IMR-90 (cell line): ENCODE data around the gene COL2A1. TPM values are rescaled to one million over a fixed set of nuclear protein-coding genes. Genes with fewer than 3 reads are reported as not detected.

ENCODE experiments used
- ATAC-seq: fragments of 200-7000 bp; cut with Tn5 transposase; 2 replicates; pipeline ENCODE4 v1.9.1; 2020; ENCODE audit warnings: low read depth, mild to moderate bottlenecking, moderate library complexity
- BruUV-seq: library from RNA; stranded (reverse); fragments of 400-500 nt; replicated peaks from 2 replicates; lab custom pipeline; 2021; lab: Mats Ljungman, UMichigan
- CTCF ChIA-PET: fragments of 300-600 bp; formaldehyde crosslinking; extraction: SDS; loops from one replicate; lab custom pipeline; 2021; ENCODE audit warnings: antibody characterized with exemption; lab: Yijun Ruan, JAX
- POLR2A ChIA-PET: fragments of 300-600 bp; sonication (Branson Sonifier 250); formaldehyde crosslinking; loops from one replicate; lab custom pipeline; 2022; ENCODE audit warnings: antibody characterized with exemption; ENCODE audit not compliant: unreplicated experiment; lab: Charles Lee
- DNase-seq: peaks from one replicate; pipeline ENCODE4 v3.0.0; 2013
- H2AFZ ChIP-seq: replicated peaks from 2 replicates; pipeline ENCODE3; 2013; ENCODE audit warnings: low read length, mild to moderate bottlenecking; ENCODE audit not compliant: poor library complexity
- H2AK5ac ChIP-seq: 2 replicates; pipeline ENCODE4 v1.6.1; 2013; ENCODE audit warnings: low read depth, low read length, inconsistent platforms
- H2AK9ac ChIP-seq: replicated peaks from 2 replicates; pipeline ENCODE3; 2013; ENCODE audit warnings: mild to moderate bottlenecking, low read depth, low read length, moderate library complexity; ENCODE audit not compliant: poor library complexity
- H2BK120ac ChIP-seq: 2 replicates; pipeline ENCODE4 v1.6.1; 2013; ENCODE audit warnings: low read depth, low read length, inconsistent platforms
- H2BK15ac ChIP-seq: 3 replicates; pipeline ENCODE4 v1.6.1; 2013; ENCODE audit warnings: low read depth, low read length, inconsistent platforms
- H2BK20ac ChIP-seq: 2 replicates; pipeline ENCODE4 v1.6.1; 2013; ENCODE audit warnings: low read depth, mild to moderate bottlenecking, inconsistent platforms, low read length, moderate library complexity
- H2BK5ac ChIP-seq: 2 replicates; pipeline ENCODE4 v1.6.1; 2013; ENCODE audit warnings: mild to moderate bottlenecking, low read depth, low read length, inconsistent platforms; ENCODE audit not compliant: poor library complexity, severe bottlenecking
- H3K14ac ChIP-seq: replicated peaks from 2 replicates; pipeline ENCODE4 v1.6.1; 2013; ENCODE audit warnings: low read depth, low read length, inconsistent platforms
- H3K18ac ChIP-seq: 2 replicates; pipeline ENCODE4 v1.6.1; 2013; ENCODE audit warnings: low read depth, low read length, control low read depth
- H3K23ac ChIP-seq: 2 replicates; pipeline ENCODE4 v1.6.1; 2013; ENCODE audit warnings: low read depth, low read length, inconsistent platforms
- H3K27ac ChIP-seq: 2 replicates; pipeline ENCODE4 v1.5.1; 2013; ENCODE audit warnings: mild to moderate bottlenecking, control low read depth, low read length; ENCODE audit not compliant: insufficient read depth
- H3K27me3 ChIP-seq: 2 replicates; pipeline ENCODE4 v1.6.1; 2013; ENCODE audit warnings: low read length; ENCODE audit not compliant: control insufficient read depth, insufficient read depth
- H3K36me3 ChIP-seq: 2 replicates; pipeline ENCODE4 v1.6.1; 2013; ENCODE audit warnings: low read length, mixed read lengths; ENCODE audit not compliant: control insufficient read depth, insufficient read depth
- H3K4ac ChIP-seq: 2 replicates; pipeline ENCODE4 v1.6.1; 2013; ENCODE audit warnings: low read depth, low read length, inconsistent platforms
- H3K4me1 ChIP-seq: 2 replicates; pipeline ENCODE4 v1.6.1; 2013; ENCODE audit warnings: low read length, mixed read lengths; ENCODE audit not compliant: control insufficient read depth, insufficient read depth
- H3K4me2 ChIP-seq: 2 replicates; pipeline ENCODE4 v1.6.1; 2013; ENCODE audit warnings: low read depth, mild to moderate bottlenecking, control low read depth, low read length, moderate library complexity
- H3K4me3 ChIP-seq: 2 replicates; pipeline ENCODE4 v1.5.1; 2013; ENCODE audit warnings: low read depth, mild to moderate bottlenecking, control low read depth, low read length, moderate library complexity; ENCODE audit not compliant: insufficient read depth
- H3K56ac ChIP-seq: 2 replicates; pipeline ENCODE4 v1.6.1; 2013; ENCODE audit warnings: low read length, inconsistent platforms; ENCODE audit not compliant: insufficient read depth; ENCODE audit errors: extremely low read depth
- H3K79me1 ChIP-seq, 2 experiments: 2 replicates each; pipeline ENCODE4 v1.6.1; 2013; ENCODE audit warnings: low read length in 2 of 2, inconsistent platforms in 1 of 2, low read depth in 1 of 2
- H3K9ac ChIP-seq: 2 replicates; pipeline ENCODE4 v1.6.1; 2013; ENCODE audit warnings: low read depth, low read length, control low read depth
- H3K9me1 ChIP-seq: 2 replicates; pipeline ENCODE4 v1.6.1; 2013; ENCODE audit warnings: low read length, inconsistent platforms; ENCODE audit not compliant: insufficient read depth
- H3K9me3 ChIP-seq: 2 replicates; pipeline ENCODE4 v1.6.1; 2013; ENCODE audit warnings: low read length; ENCODE audit not compliant: control insufficient read depth, insufficient read depth
- H4K20me1 ChIP-seq: 2 replicates; pipeline ENCODE4 v1.6.1; 2013; ENCODE audit warnings: low read length, inconsistent platforms; ENCODE audit not compliant: insufficient read depth
- H4K5ac ChIP-seq: 2 replicates; pipeline ENCODE4 v1.6.1; 2013; ENCODE audit warnings: mild to moderate bottlenecking, low read depth, low read length, control low read depth
- H4K8ac ChIP-seq, 2 experiments: 2 replicates each; pipeline ENCODE4 v1.6.1; 2013; ENCODE audit warnings: low read depth in 2 of 2, low read length in 2 of 2, control low read depth in 1 of 2, inconsistent platforms in 1 of 2
- H4K91ac ChIP-seq: 2 replicates; pipeline ENCODE4 v1.6.1; 2013; ENCODE audit warnings: low read depth, low read length, inconsistent platforms; ENCODE audit not compliant: insufficient read depth
- BHLHE40 ChIP-seq: fragments of 150-350 bp; IDR thresholded peaks from 2 replicates; pipeline ENCODE4 v1.6.1; 2016; ENCODE audit warnings: mild to moderate bottlenecking, low read depth, low read length
- CEBPB ChIP-seq: IDR thresholded peaks from 2 replicates; pipeline ENCODE4 v1.6.1; 2012; ENCODE audit warnings: low read depth, low read length, improper control_type of control experiment
- CHD1 ChIP-seq: IDR thresholded peaks from 2 replicates; pipeline ENCODE4 v1.6.1; 2012; ENCODE audit warnings: low read depth, low read length, improper control_type of control experiment
- ELK1 ChIP-seq: fragments of 150-350 bp; IDR thresholded peaks from 2 replicates; pipeline ENCODE4 v1.6.1; 2016; ENCODE audit warnings: low read depth, mild to moderate bottlenecking, low read length, moderate library complexity, borderline replicate concordance
- FOS ChIP-seq: fragments of 150-350 bp; IDR thresholded peaks from 2 replicates; pipeline ENCODE4 v1.6.1; 2016; ENCODE audit warnings: low read depth, low read length
- MAFK ChIP-seq: IDR thresholded peaks from 2 replicates; pipeline ENCODE4 v1.6.1; 2012; ENCODE audit warnings: low read depth, low read length, improper control_type of control experiment
- MAZ ChIP-seq: IDR thresholded peaks from 2 replicates; pipeline ENCODE4 v1.6.1; 2012; ENCODE audit warnings: low read depth, mild to moderate bottlenecking, low read length, improper control_type of control experiment, moderate library complexity, borderline replicate concordance
- MXI1 ChIP-seq: IDR thresholded peaks from 2 replicates; pipeline ENCODE4 v1.6.1; 2012; ENCODE audit warnings: low read depth, mild to moderate bottlenecking, low read length, moderate library complexity, borderline replicate concordance
- NFE2L2 ChIP-seq: fragments of 150-350 bp; IDR thresholded peaks from 2 replicates; pipeline ENCODE4 v1.6.1; 2016; ENCODE audit warnings: low read depth, mild to moderate bottlenecking, low read length
- POLR2A ChIP-seq: IDR thresholded peaks from 2 replicates; pipeline ENCODE4 v1.6.1; 2012; ENCODE audit warnings: mild to moderate bottlenecking, low read depth, low read length
- RAD21 ChIP-seq: IDR thresholded peaks from 2 replicates; pipeline ENCODE4 v1.6.1; 2012; ENCODE audit warnings: low read length, improper control_type of control experiment
- RCOR1 ChIP-seq: IDR thresholded peaks from 2 replicates; pipeline ENCODE4 v1.6.1; 2012; ENCODE audit warnings: mild to moderate bottlenecking, low read length, improper control_type of control experiment; ENCODE audit not compliant: insufficient replicate concordance
- RFX5 ChIP-seq: IDR thresholded peaks from 2 replicates; pipeline ENCODE4 v1.8.0; 2012; ENCODE audit warnings: low read depth, mild to moderate bottlenecking, low read length, moderate library complexity
- SMC3 ChIP-seq: fragments of 150-350 bp; IDR thresholded peaks from 2 replicates; pipeline ENCODE4 v1.6.1; 2016; ENCODE audit warnings: low read depth, mild to moderate bottlenecking, antibody characterized with exemption, low read length, moderate library complexity
- WGBS, 2 experiments: methylation state at CpG; one replicate each; pipeline versions ENCODE4 v1.1.5 to v1.1.7; 2013; ENCODE audit warnings: missing lambda C conversion rate in 2 of 2; ENCODE audit not compliant: insufficient read length in 1 of 2; ENCODE audit errors: extremely low coverage in 2 of 2; 5-methylcytosine and 5-hydroxymethylcytosine counted together
- dilution Hi-C: fragments of 300-500 bp; cut with HindIII; formaldehyde crosslinking; loops from one replicate; pipeline ENCODE4 v1.14.3; 2018; ENCODE audit warnings: low sequenced_read_pairs; ENCODE audit not compliant: unreplicated experiment
- in situ Hi-C: fragments of 300-500 bp; cut with MboI; formaldehyde crosslinking; loops from 3 replicates; pipeline ENCODE4 v1.14.3; 2019; ENCODE audit warnings: low sequenced_read_pairs, inconsistent platforms, mixed read lengths
- intact Hi-C: fragments of 100-400 bp; cut with micrococcal nuclease; formaldehyde crosslinking; loops from 2 replicates; pipeline ENCODE4 v1.10.0; 2022
- polyA plus RNA-seq, 3 experiments: library from polyadenylated mRNA; depleted of rRNA; stranded (reverse); fragments of >200 nt; gene quantifications; 2 replicates each; pipeline ENCODE4 v1.2.3, GENCODE V29; 2012; ENCODE audit warnings: low replicate concordance in 1 of 3
- total RNA-seq: library from RNA; depleted of rRNA; stranded (reverse); fragments of >200 nt; gene quantifications from 2 replicates; pipeline ENCODE4 v1.2.3, GENCODE V29; 2012
- TF ChIP-seq, protein P1 (sequence below): fragments of 150-350 bp; IDR thresholded peaks from 2 replicates; pipeline ENCODE4 v1.6.1; 2017; ENCODE audit warnings: mild to moderate bottlenecking, antibody characterized with exemption, low read length, low read depth

COL2A1 gene
- total and polyA plus RNA-seq, 2 of the 4 experiments (the other 2 are of a cell fraction) = 0.05 TPM; not detected in 1

GRCh38 chr12:48036818-48037217 is 32.5 kb upstream of the COL2A1 start (continued):
- TF ChIP-seq, protein P1, sequence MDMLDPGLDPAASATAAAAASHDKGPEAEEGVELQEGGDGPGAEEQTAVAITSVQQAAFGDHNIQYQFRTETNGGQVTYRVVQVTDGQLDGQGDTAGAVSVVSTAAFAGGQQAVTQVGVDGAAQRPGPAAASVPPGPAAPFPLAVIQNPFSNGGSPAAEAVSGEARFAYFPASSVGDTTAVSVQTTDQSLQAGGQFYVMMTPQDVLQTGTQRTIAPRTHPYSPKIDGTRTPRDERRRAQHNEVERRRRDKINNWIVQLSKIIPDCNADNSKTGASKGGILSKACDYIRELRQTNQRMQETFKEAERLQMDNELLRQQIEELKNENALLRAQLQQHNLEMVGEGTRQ = no peak
- TF ChIP-seq MAZ = no peak
- TF ChIP-seq RAD21 = no peak
- no peak for TF ChIP-seq POLR2A

DNA sequence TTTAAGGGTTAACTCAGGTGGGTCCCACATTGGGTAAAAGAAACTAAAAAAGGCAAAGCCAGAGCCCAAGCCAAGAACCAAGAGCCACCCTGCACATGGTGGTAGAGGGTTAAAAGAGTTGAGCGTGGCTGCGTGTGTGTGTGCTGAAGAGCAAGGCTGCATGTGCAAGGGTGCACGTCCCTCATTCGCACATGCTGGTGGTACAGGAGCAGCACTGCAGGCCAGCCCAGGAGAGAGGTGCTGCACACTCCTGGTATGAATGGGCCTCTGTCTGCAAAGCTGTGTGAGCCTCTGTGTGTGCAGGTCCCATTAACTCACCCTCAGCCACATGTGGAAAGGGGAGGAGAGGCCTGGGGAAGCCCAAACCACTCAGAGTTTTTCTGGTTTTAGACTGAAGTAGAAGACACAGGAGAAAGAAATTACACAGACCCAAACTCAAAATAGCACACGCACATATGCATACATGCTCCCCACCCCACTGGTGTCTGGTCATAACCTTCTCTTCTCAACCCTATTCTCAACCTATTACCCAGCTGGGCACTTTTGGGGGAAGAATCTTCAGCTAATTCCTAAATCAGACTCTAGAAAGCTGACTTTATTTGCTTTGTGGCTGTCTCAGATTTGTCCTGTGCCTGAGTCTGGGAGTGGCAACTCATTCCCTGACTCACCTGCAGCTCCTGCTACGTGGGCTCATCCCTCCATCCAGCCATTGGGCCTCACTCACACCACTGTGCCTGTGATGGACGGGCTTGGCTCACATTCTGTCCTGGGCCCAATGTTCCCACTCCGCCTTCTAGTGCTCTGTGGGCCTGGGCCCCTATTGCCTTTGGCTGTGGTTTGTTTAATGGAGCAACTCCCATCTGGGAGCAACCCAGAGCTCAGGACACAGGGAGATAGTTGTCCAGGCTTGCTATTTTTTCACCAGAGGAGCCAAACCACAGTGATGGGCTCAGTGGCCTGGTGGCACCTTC is 30.8 kb upstream of the COL2A1 start:
- no TSS peak for BruUV-seq
- Histone ChIP-seq H3K23ac (no peak overlapping the region), H3K36me3 (no peaks in the 10 kb centered on the region), H2AFZ (no peak overlapping the region), H3K27me3 (peaks cover 21% of the 10 kb centered on the region), H2AK5ac (no peak overlapping the region), H3K9ac (no peak overlapping the region), H3K4ac (no peak overlapping the region), H3K14ac (no peak overlapping the region), H3K4me2 (no peak overlapping the region), H3K9me3 (no peaks in the 10 kb centered on the region), H3K79me1 (no peaks in the 10 kb centered on the region), H3K4me3 (no peak overlapping the region), H2BK15ac (no peak overlapping the region), H2BK120ac (no peak overlapping the region), H3K56ac (no peak overlapping the region), H4K8ac (no peak overlapping the region), H4K91ac (no peak overlapping the region), H2BK20ac (no peak overlapping the region), H2AK9ac (no peak overlapping the region), H3K4me1 (peaks cover 10% of the 10 kb centered on the region), H4K20me1 (no peaks in the 10 kb centered on the region), H2BK5ac (no peak overlapping the region), H4K5ac (no peak overlapping the region), H3K18ac (no peak overlapping the region), H3K27ac (no peak overlapping the region), H3K9me1 (peaks cover 14% of the 10 kb centered on the region; the same call in 1 of the 2 replicates)
- ChIA-PET POLR2A (no interaction called here), CTCF (no interaction called here)
- intact Hi-C loops (no loop called here), dilution Hi-C loops (no loop called here), in situ Hi-C loops (no loop called here)
- ATAC-seq (no peak), DNase-seq (no peak)
- WGBS, 2 experiments = no CpG with 5 or more reads among the region's 8 CpGs
- TF ChIP-seq NFE2L2 (no peak), RFX5 (no peak), BHLHE40 (no peak), POLR2A (no peak), ELK1 (no peak), SMC3 (no peak), MAFK (no peak), MAZ (no peak), FOS (no peak), MXI1 (no peak), CHD1 (no peak), RCOR1 (no peak), CEBPB (no peak)
